Central memory CD8-positive, alpha-beta T cell (primary cell): ENCODE measurements around the gene IL17B.

ENCODE experiments used
- ATAC-seq: fragments of 150-1000 bp; cut with Tn5 transposase; replicated peaks from 2 replicates; pipeline ENCODE4 v1.10.0; 2022; ENCODE audit warnings: mild to moderate bottlenecking, moderate FRiP score, moderate number of reproducible peaks; ENCODE audit not compliant: poor library complexity, severe bottlenecking; ENCODE audit errors: extremely low read depth
- DNase-seq, 2 donors: peaks; one replicate each; pipeline ENCODE4 v3.0.0; 2021; ENCODE audit warnings: low spot score in 2 of 2
- H3K27ac Mint-ChIP-seq: one replicate; pipeline ENCODE4 v1.8.0; 2022; ENCODE audit warnings: low read depth, mild to moderate bottlenecking, moderate library complexity, mixed read lengths
- H3K27me3 Mint-ChIP-seq: one replicate; pipeline ENCODE4 v1.8.0; 2022; ENCODE audit warnings: mixed read lengths
- H3K36me3 Mint-ChIP-seq: one replicate; pipeline ENCODE4 v1.8.0; 2022; ENCODE audit warnings: mild to moderate bottlenecking, moderate library complexity, mixed read lengths; ENCODE audit not compliant: insufficient read depth
- H3K4me1 Mint-ChIP-seq: one replicate; pipeline ENCODE4 v1.8.0; 2022; ENCODE audit warnings: mixed read lengths
- H3K4me3 Mint-ChIP-seq: one replicate; pipeline ENCODE4 v1.8.0; 2022; ENCODE audit warnings: mild to moderate bottlenecking, moderate library complexity, mixed read lengths
- H3K9me3 Mint-ChIP-seq: one replicate; pipeline ENCODE4 v1.8.0; 2022; ENCODE audit warnings: mixed read lengths

The IL17B gene

GRCh38 chr5:149325166-149325735 is 53.8 kb downstream of the IL17B start:
- H3K4me1 Mint-ChIP-seq, result no peaks in the 10 kb centered on the region
- H3K27me3 Mint-ChIP-seq, result no peaks in the 10 kb centered on the region
- no peak for DNase-seq
- H3K27ac Mint-ChIP-seq, result no peak overlapping the region
- no peaks in the 10 kb centered on the region for H3K9me3 Mint-ChIP-seq
- no peak overlapping the region for H3K4me3 Mint-ChIP-seq
- no peak for ATAC-seq
- H3K36me3 Mint-ChIP-seq, result no peaks in the 10 kb centered on the region

- no peak for DNase-seq
- no peaks in the 10 kb centered on the region for H3K4me1 Mint-ChIP-seq
- no peaks in the 10 kb centered on the region for H3K9me3 Mint-ChIP-seq
- ATAC-seq, result no peak
- no peak overlapping the region for H3K4me3 Mint-ChIP-seq
- H3K27ac Mint-ChIP-seq, result no peak overlapping the region
- H3K27me3 Mint-ChIP-seq, result no peaks in the 10 kb centered on the region
- H3K36me3 Mint-ChIP-seq, result no peaks in the 10 kb centered on the region
Observed at GRCh38 chr5:149324641-149325040, 54.5 kb downstream of the IL17B start.
